K562 (cell line): ENCODE data around the gene ZMYND8. TPM values are rescaled to one million over a fixed set of nuclear protein-coding genes. Genes with fewer than 3 reads are reported as not detected.

Experiments used
- ATAC-seq: fragments of 200-7000 bp; cut with Tn5 transposase; 3 replicates; pipeline ENCODE4 v1.9.1; 2020; ENCODE audit warnings: moderate library complexity
- BruUV-seq: library from RNA; stranded (reverse); fragments of 400-500 nt; replicated peaks from 2 replicates; lab custom pipeline; 2021; lab: Mats Ljungman, UMichigan
- CTCF ChIA-PET: fragments of 300-600 bp; formaldehyde crosslinking; extraction: SDS; loops from one replicate; lab custom pipeline; 2021; ENCODE audit warnings: low intra/inter-chr PET ratio; lab: Yijun Ruan, JAX
- POLR2A ChIA-PET: fragments of 300-600, 350-650 bp; sonication (Branson Sonifier 250); formaldehyde crosslinking; extraction: SDS; loops from one replicate; lab custom pipeline; 2021; ENCODE audit warnings: antibody characterized with exemption, inconsistent platforms; lab: Yijun Ruan, JAX
- DNase-seq, 4 experiments: peaks; one replicate each; pipeline versions ENCODE4 v3.0.0 to v3.0.0-alpha.2; 2011 to 2018; ENCODE audit warnings: low spot score in 3 of 4, mixed read lengths in 3 of 4; ENCODE audit errors: extremely low read depth in 1 of 4
- FAIRE-seq: peaks from 2 replicates; lab custom pipeline; 2011; peaks lifted over from hg19 to GRCh38; lab: Jason Lieb, UNC
- H2AFZ ChIP-seq: 2 replicates; pipeline ENCODE4 v1.6.0; 2011; ENCODE audit warnings: low read depth, low read length, control low read depth, inconsistent platforms
- H3K27ac ChIP-seq: fragments of 200-600 bp; 3 replicates; pipeline ENCODE4 v1.8.0; 2011; ENCODE audit warnings: low read depth, mild to moderate bottlenecking, control low read depth, inconsistent platforms, low read length, moderate library complexity, mixed read lengths; ENCODE audit errors: extremely low read depth
- H3K27me3 ChIP-seq, 2 experiments: fragments of 300-600 bp in 1 of 2; 2 replicates in 1 of 2; 3 replicates in 1 of 2; pipeline versions ENCODE4 v1.6.0 to v1.8.0; 2011; ENCODE audit warnings: inconsistent platforms in 2 of 2, low read length in 2 of 2, mild to moderate bottlenecking in 1 of 2, mixed read lengths in 1 of 2, moderate library complexity in 1 of 2; ENCODE audit not compliant: control insufficient read depth in 2 of 2, insufficient read depth in 2 of 2
- H3K36me3 ChIP-seq: fragments of 300-600 bp; 3 replicates; pipeline ENCODE4 v1.8.0; 2011; ENCODE audit warnings: mild to moderate bottlenecking, low read length, inconsistent platforms; ENCODE audit not compliant: control insufficient read depth, insufficient read depth
- H3K4me1 ChIP-seq, 2 experiments: fragments of 200-600 bp in 1 of 2; replicated peaks in 1 of 2; 2 replicates in 1 of 2; 3 replicates in 1 of 2; pipeline versions ENCODE4 v1.5.1 to v1.8.0; 2011; ENCODE audit warnings: inconsistent platforms in 2 of 2, low read length in 2 of 2, mild to moderate bottlenecking in 1 of 2, mixed read lengths in 1 of 2, moderate library complexity in 1 of 2; ENCODE audit not compliant: control insufficient read depth in 2 of 2, insufficient read depth in 2 of 2
- H3K4me2 ChIP-seq: 2 replicates; pipeline ENCODE4 v1.6.1; 2011; ENCODE audit warnings: low read length, control low read depth, inconsistent platforms, mixed read lengths; ENCODE audit not compliant: insufficient read depth
- H3K4me3 ChIP-seq: fragments of 200-600 bp; sonication (generic), shearing (Covaris generic); 2 replicates; pipeline ENCODE4 v1.5.1; 2016; ENCODE audit warnings: control low read depth, inconsistent platforms
- H3K79me2 ChIP-seq: fragments of 200-600 bp; 3 replicates; pipeline ENCODE4 v1.8.0; 2011; ENCODE audit warnings: low read length, inconsistent platforms; ENCODE audit not compliant: control insufficient read depth, insufficient read depth
- H3K9ac ChIP-seq, 2 experiments: 2 replicates each; pipeline versions ENCODE4 v1.6.0 to v1.6.1; 2011; ENCODE audit warnings: low read depth in 2 of 2, low read length in 2 of 2, control low read depth in 1 of 2, inconsistent platforms in 1 of 2, mild to moderate bottlenecking in 1 of 2, mixed read lengths in 1 of 2; ENCODE audit not compliant: insufficient read depth in 1 of 2
- H3K9me1 ChIP-seq: one replicate; pipeline ENCODE4 v1.6.0; 2011; ENCODE audit warnings: inconsistent platforms, mild to moderate bottlenecking, low read length, moderate library complexity; ENCODE audit not compliant: control insufficient read depth, insufficient read depth
- H3K9me3 ChIP-seq: replicated peaks from 2 replicates; pipeline ENCODE4 v1.5.1; 2011; ENCODE audit warnings: low read depth, low read length, inconsistent platforms; ENCODE audit not compliant: control insufficient read depth, insufficient read depth
- H4K20me1 ChIP-seq: replicated peaks from 2 replicates; pipeline ENCODE4 v1.6.1; 2011; ENCODE audit warnings: low read length, inconsistent platforms, mixed read lengths; ENCODE audit not compliant: control insufficient read depth, insufficient read depth
- ARHGAP35 ChIP-seq: fragments of 450-650 bp; IDR thresholded peaks from 2 replicates; pipeline ENCODE4 v1.6.1; 2018; ENCODE audit not compliant: partially characterized antibody
- CBX8 ChIP-seq: fragments of 200-600 bp; sonication (generic); IDR thresholded peaks from 2 replicates; pipeline ENCODE4 v1.6.1; 2012; ENCODE audit warnings: borderline replicate concordance, mixed run types, low read depth, mild to moderate bottlenecking, moderate library complexity, mixed read lengths, low read length, control low read depth, inconsistent platforms; ENCODE audit not compliant: poor library complexity, severe bottlenecking; ENCODE audit errors: extremely low read depth
- FOXK2 ChIP-seq, 2 experiments: fragments of 450-650 bp; IDR thresholded peaks in 1 of 2; conservative IDR thresholded peaks in 1 of 2; 2 replicates each; pipeline ENCODE4 v1.6.1; 2016; ENCODE audit warnings: low read depth in 2 of 2, mild to moderate bottlenecking in 1 of 2
- HEY1 ChIP-seq: fragments of 250-450 bp; sonication (Bioruptor Pico); IDR thresholded peaks from 2 replicates; pipeline ENCODE4 v1.5.0; 2020; ENCODE audit warnings: mild to moderate bottlenecking, moderate library complexity, borderline replicate concordance
- HMGN3 ChIP-seq: IDR thresholded peaks from 2 replicates; pipeline ENCODE4 v1.6.1; 2011; ENCODE audit warnings: borderline replicate concordance, low read depth, mild to moderate bottlenecking, mixed read lengths, low read length; ENCODE audit not compliant: insufficient read length; ENCODE audit errors: extremely low read depth
- NELFE ChIP-seq: IDR thresholded peaks from 2 replicates; pipeline ENCODE4 v1.6.1; 2011; ENCODE audit warnings: mild to moderate bottlenecking; ENCODE audit not compliant: insufficient read depth, insufficient read length
- NR3C1 ChIP-seq: sonication (generic); formaldehyde crosslinking; IDR thresholded peaks from 2 replicates; pipeline ENCODE4 v1.8.1; 2022; ENCODE audit warnings: missing genetic modification reagents
- PHB ChIP-seq: fragments of 250-450 bp; sonication (Bioruptor Pico); IDR thresholded peaks from 2 replicates; pipeline ENCODE4 v1.5.0; 2021
- TFAM ChIP-seq: fragments of 250-450 bp; sonication (Bioruptor Pico); conservative IDR thresholded peaks from 2 replicates; pipeline ENCODE4 v1.5.0; 2021; ENCODE audit warnings: mild to moderate bottlenecking, moderate library complexity
- ZC3H11A ChIP-seq: IDR thresholded peaks from 2 replicates; pipeline ENCODE4 v1.6.1; 2012; ENCODE audit warnings: low read depth, low read length, improper control_type of control experiment
- ZKSCAN1 ChIP-seq: fragments of 150-350 bp; IDR thresholded peaks from 2 replicates; pipeline ENCODE4 v1.6.1; 2016; ENCODE audit warnings: low read depth, low read length
- ZNF696 ChIP-seq: fragments of 250-450 bp; sonication (Bioruptor Pico); conservative IDR thresholded peaks from 2 replicates; pipeline ENCODE4 v1.4.0; 2020; ENCODE audit warnings: mild to moderate bottlenecking, moderate library complexity
- ZNF699 ChIP-seq: fragments of 250-450 bp; sonication (Bioruptor Pico); IDR thresholded peaks from 2 replicates; pipeline ENCODE4 v1.8.0; 2021; ENCODE audit warnings: mild to moderate bottlenecking, moderate library complexity; ENCODE audit not compliant: insufficient replicate concordance
- WGBS: fragments of 100-300 bp; shearing (Covaris generic); methylation state at CpG from one replicate; pipeline ENCODE4 v1.1.6; 2016; ENCODE audit warnings: low coverage, mixed read lengths; ENCODE audit not compliant: insufficient coverage; ENCODE audit errors: missing lambda C conversion rate; 5-methylcytosine and 5-hydroxymethylcytosine counted together
- in situ Hi-C: fragments of 300-500 bp; cut with MboI; formaldehyde crosslinking; loops from 4 replicates; pipeline ENCODE4 v1.15.0; 2018; ENCODE audit warnings: inconsistent platforms, mixed read lengths
- intact Hi-C: fragments of 100-400 bp; cut with micrococcal nuclease; formaldehyde crosslinking; loops from 2 replicates; pipeline ENCODE4 v1.14.2; 2022
- polyA plus RNA-seq, 8 experiments: library from polyadenylated mRNA; depleted of rRNA in 4 of 8; stranded (reverse) in 5 of 8; unstranded in 3 of 8; fragments of >200 nt; fragmentation: Nextera tagmentation in 2 of 8; fragmentation: Illumina TruSeq in 1 of 8; extraction: Ambion mirVana in 2 of 8; extraction: Trizol in 1 of 8; gene quantifications; 2 replicates each; pipeline versions ENCODE4 v1.2.1 to v1.2.3, GENCODE V29; 2011 to 2014; ENCODE audit warnings: inconsistent platforms in 1 of 8, missing spikeins in 1 of 8
- total RNA-seq, 7 experiments: library from RNA; depleted of rRNA in 6 of 7; stranded (reverse); fragments of >200 nt in 6 of 7; fragmentation: Illumina TruSeq in 2 of 7; extraction: Trizol in 2 of 7; gene quantifications; 2 replicates each; pipeline versions ENCODE4 v1.2.1 to v1.2.3, GENCODE V29; 2011 to 2021; ENCODE audit warnings: low replicate concordance in 1 of 7
- TF ChIP-seq, protein P1 (sequence below): fragments of 450-650 bp; formaldehyde crosslinking; IDR thresholded peaks from 2 replicates; pipeline ENCODE4 v1.4.0; 2022; ENCODE audit warnings: missing genetic modification characterization
- TF ChIP-seq, protein P2 (sequence below), 3 experiments: fragments of 200-800 bp in 1 of 3; fragments of 250-450 bp in 1 of 3; fragments of 450-650 bp in 1 of 3; sonication (Bioruptor Pico) in 1 of 3; sonication (Bioruptor generic) in 1 of 3; formaldehyde crosslinking in 1 of 3; IDR thresholded peaks; 2 replicates each; pipeline versions ENCODE4 v1.6.1 to v1.8.0; 2016 to 2022; ENCODE audit warnings: mild to moderate bottlenecking in 2 of 3, missing genetic modification characterization in 2 of 3, missing compliant biosample characterization in 1 of 3, moderate library complexity in 1 of 3
- TF ChIP-seq, protein P3 (sequence below): sonication (generic); formaldehyde crosslinking; IDR thresholded peaks from 2 replicates; pipeline ENCODE4 v1.8.0; 2022; ENCODE audit warnings: mild to moderate bottlenecking, missing genetic modification reagents

The ZMYND8 gene
- total and polyA plus RNA-seq, 9 of the 15 experiments (the other 6 are each of a cell fraction or from before 2014, with no cell fraction given) = 31.8 to 148 (median 71.9) TPM

DNA sequence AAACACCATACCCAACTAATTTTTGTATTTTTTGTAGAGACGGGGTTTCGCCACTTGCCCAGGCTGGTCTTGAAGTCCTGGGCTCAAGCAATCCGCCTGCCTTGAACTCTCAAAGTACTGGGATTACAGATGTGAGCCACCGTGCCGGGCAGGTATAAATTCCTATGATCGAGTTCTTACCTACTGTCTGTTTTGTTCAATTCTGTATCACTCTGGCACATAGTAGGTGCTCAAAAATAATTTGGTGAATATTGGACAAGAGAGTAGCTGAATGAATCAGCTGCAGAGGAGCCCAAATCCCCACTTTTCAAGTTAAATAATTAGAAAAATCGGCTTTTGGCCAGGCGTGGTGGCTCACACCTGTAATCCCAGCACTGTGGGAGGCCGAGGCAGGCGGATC lies 13.7 kb upstream of the ZMYND8 start:
- H3K27me3 ChIP-seq = no peaks in the 10 kb centered on the region
- no peaks in the 10 kb centered on the region for H4K20me1 ChIP-seq
- H3K36me3 ChIP-seq = no peaks in the 10 kb centered on the region; the same call in 2 of the 3 replicates
- BruUV-seq = no TSS peak
- ChIA-PET CTCF (no interaction called here), POLR2A (interaction anchor here (0.7 to 1.4 kb wide), 3 partner anchors 8 to 64 kb away, joined by 3 to 7 read pairs (median 4); partner anchors contain the start of gene ZMYND8)
- WGBS = 98% methylated on average over 10 of the region's 10 CpGs
- H3K4me3 ChIP-seq = no peak overlapping the region
- peaks cover 34 to 44% of the 10 kb centered on the region in 2 experiments for H3K4me1 ChIP-seq
- H2AFZ ChIP-seq = no peak overlapping the region
- H3K4me2 ChIP-seq = no peak overlapping the region
- H3K9me3 ChIP-seq = no peaks in the 10 kb centered on the region
- in situ Hi-C loops (no loop called here), intact Hi-C loops (no loop called here)
- DNase-seq = no peak
- no peak for ATAC-seq
- H3K9me1 ChIP-seq = no peaks in the 10 kb centered on the region
- FAIRE-seq = no peak
- peaks cover 12% of the 10 kb centered on the region for H3K79me2 ChIP-seq
- H3K27ac ChIP-seq = no peak overlapping the region
- no peak overlapping the region for H3K9ac ChIP-seq
- TF ChIP-seq FOXK2 (conservative IDR thresholded peaks at IDR 0.05 in 1 of 2, IDR thresholded peaks at IDR 0.05 in 1 of 2; ENCODE audit: low read depth in 2 of 2) (no peak), ZC3H11A (no peak), TFAM (CRISPR knock-in tag) (no peak), ZNF699 (CRISPR knock-in tag) (no peak), HMGN3 (no peak), NR3C1 (CRISPR knock-in tag) (no peak), ZNF696 (CRISPR knock-in tag) (no peak), ARHGAP35 (no peak), CBX8 (no peak), ZKSCAN1 (peak; percentile 83), PHB (CRISPR knock-in tag) (no peak), HEY1 (CRISPR knock-in tag) (no peak), NELFE (no peak)
- TF ChIP-seq, protein P1, sequence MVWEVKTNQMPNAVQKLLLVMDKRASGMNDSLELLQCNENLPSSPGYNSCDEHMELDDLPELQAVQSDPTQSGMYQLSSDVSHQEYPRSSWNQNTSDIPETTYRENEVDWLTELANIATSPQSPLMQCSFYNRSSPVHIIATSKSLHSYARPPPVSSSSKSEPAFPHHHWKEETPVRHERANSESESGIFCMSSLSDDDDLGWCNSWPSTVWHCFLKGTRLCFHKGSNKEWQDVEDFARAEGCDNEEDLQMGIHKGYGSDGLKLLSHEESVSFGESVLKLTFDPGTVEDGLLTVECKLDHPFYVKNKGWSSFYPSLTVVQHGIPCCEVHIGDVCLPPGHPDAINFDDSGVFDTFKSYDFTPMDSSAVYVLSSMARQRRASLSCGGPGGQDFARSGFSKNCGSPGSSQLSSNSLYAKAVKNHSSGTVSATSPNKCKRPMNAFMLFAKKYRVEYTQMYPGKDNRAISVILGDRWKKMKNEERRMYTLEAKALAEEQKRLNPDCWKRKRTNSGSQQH = no peak
- TF ChIP-seq, protein P2, sequence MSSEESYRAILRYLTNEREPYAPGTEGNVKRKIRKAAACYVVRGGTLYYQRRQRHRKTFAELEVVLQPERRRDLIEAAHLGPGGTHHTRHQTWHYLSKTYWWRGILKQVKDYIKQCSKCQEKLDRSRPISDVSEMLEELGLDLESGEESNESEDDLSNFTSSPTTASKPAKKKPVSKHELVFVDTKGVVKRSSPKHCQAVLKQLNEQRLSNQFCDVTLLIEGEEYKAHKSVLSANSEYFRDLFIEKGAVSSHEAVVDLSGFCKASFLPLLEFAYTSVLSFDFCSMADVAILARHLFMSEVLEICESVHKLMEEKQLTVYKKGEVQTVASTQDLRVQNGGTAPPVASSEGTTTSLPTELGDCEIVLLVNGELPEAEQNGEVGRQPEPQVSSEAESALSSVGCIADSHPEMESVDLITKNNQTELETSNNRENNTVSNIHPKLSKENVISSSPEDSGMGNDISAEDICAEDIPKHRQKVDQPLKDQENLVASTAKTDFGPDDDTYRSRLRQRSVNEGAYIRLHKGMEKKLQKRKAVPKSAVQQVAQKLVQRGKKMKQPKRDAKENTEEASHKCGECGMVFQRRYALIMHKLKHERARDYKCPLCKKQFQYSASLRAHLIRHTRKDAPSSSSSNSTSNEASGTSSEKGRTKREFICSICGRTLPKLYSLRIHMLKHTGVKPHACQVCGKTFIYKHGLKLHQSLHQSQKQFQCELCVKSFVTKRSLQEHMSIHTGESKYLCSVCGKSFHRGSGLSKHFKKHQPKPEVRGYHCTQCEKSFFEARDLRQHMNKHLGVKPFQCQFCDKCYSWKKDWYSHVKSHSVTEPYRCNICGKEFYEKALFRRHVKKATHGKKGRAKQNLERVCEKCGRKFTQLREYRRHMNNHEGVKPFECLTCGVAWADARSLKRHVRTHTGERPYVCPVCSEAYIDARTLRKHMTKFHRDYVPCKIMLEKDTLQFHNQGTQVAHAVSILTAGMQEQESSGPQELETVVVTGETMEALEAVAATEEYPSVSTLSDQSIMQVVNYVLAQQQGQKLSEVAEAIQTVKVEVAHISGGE (CRISPR knock-in tag; IDR thresholded peaks at IDR 0.05) = peak in 1 of 3 experiments; percentile 83; a peak in 2 of 6 replicates
- TF ChIP-seq, protein P3, sequence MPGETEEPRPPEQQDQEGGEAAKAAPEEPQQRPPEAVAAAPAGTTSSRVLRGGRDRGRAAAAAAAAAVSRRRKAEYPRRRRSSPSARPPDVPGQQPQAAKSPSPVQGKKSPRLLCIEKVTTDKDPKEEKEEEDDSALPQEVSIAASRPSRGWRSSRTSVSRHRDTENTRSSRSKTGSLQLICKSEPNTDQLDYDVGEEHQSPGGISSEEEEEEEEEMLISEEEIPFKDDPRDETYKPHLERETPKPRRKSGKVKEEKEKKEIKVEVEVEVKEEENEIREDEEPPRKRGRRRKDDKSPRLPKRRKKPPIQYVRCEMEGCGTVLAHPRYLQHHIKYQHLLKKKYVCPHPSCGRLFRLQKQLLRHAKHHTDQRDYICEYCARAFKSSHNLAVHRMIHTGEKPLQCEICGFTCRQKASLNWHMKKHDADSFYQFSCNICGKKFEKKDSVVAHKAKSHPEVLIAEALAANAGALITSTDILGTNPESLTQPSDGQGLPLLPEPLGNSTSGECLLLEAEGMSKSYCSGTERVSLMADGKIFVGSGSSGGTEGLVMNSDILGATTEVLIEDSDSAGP (CRISPR knock-in tag) = no peak
